Neuronal stem cell (in vitro differentiated cells): ENCODE measurements around the gene DENND11.

Experiments
- DNase-seq: peaks from one replicate; pipeline ENCODE4 v3.0.0-alpha.2; 2013; ENCODE audit warnings: low spot score
- H2AFZ ChIP-seq: one replicate; pipeline ENCODE4 v1.6.1; 2013; ENCODE audit warnings: mild to moderate bottlenecking, low read length, inconsistent platforms
- H2AK5ac ChIP-seq: 2 replicates; pipeline ENCODE4 v1.6.1; 2013; ENCODE audit warnings: low read depth, mild to moderate bottlenecking, inconsistent platforms, low read length, moderate library complexity, mixed read lengths
- H2BK120ac ChIP-seq: 2 replicates; pipeline ENCODE4 v1.6.1; 2013; ENCODE audit warnings: low read depth, mild to moderate bottlenecking, inconsistent platforms, low read length, moderate library complexity, mixed read lengths
- H2BK12ac ChIP-seq: one replicate; pipeline ENCODE4 v1.6.1; 2013; ENCODE audit warnings: low read length, inconsistent platforms
- H2BK15ac ChIP-seq: 2 replicates; pipeline ENCODE4 v1.6.1; 2013; ENCODE audit warnings: mild to moderate bottlenecking, low read length, inconsistent platforms, mixed read lengths
- H2BK5ac ChIP-seq: one replicate; pipeline ENCODE4 v1.6.1; 2013; ENCODE audit warnings: inconsistent platforms, mild to moderate bottlenecking, low read length, moderate library complexity
- H3K14ac ChIP-seq: one replicate; pipeline ENCODE4 v1.6.1; 2013; ENCODE audit warnings: low read length, inconsistent platforms
- H3K18ac ChIP-seq: 2 replicates; pipeline ENCODE4 v1.6.1; 2013; ENCODE audit warnings: low read length, inconsistent platforms
- H3K23ac ChIP-seq: 2 replicates; pipeline ENCODE4 v1.6.1; 2013; ENCODE audit warnings: low read depth, mild to moderate bottlenecking, mixed read lengths, low read length, inconsistent platforms; ENCODE audit not compliant: poor library complexity
- H3K27ac ChIP-seq: replicated peaks from 3 replicates; pipeline ENCODE4 v1.5.1; 2013; ENCODE audit warnings: low read length, inconsistent platforms
- H3K27me3 ChIP-seq, 3 experiments: 2 replicates each; pipeline ENCODE4 v1.6.1; 2013; ENCODE audit warnings: low read length in 3 of 3, mild to moderate bottlenecking in 2 of 3, inconsistent platforms in 1 of 3, low read depth in 1 of 3, mixed read lengths in 1 of 3, moderate library complexity in 1 of 3; ENCODE audit not compliant: control insufficient read depth in 3 of 3, insufficient read depth in 3 of 3
- H3K36me3 ChIP-seq, 2 donors: replicated peaks in 1 of 2; 2 replicates each; pipeline ENCODE4 v1.6.1; 2013; ENCODE audit warnings: low read length in 2 of 2; ENCODE audit not compliant: control insufficient read depth in 2 of 2, insufficient read depth in 2 of 2
- H3K4ac ChIP-seq: 2 replicates; pipeline ENCODE4 v1.6.1; 2013; ENCODE audit warnings: inconsistent platforms, mild to moderate bottlenecking, low read length, moderate library complexity
- H3K4me1 ChIP-seq, 2 donors: 1 replicate in 1 of 2; 2 replicates in 1 of 2; pipeline ENCODE4 v1.6.1; 2013; ENCODE audit warnings: low read length in 2 of 2, low read depth in 1 of 2; ENCODE audit not compliant: control insufficient read depth in 2 of 2, insufficient read depth in 1 of 2
- H3K4me2 ChIP-seq: one replicate; pipeline ENCODE4 v1.6.1; 2013; ENCODE audit warnings: mild to moderate bottlenecking, low read length, inconsistent platforms; ENCODE audit not compliant: insufficient read depth, poor library complexity, severe bottlenecking
- H3K4me3 ChIP-seq, 2 donors: 2 replicates each; pipeline ENCODE4 v1.5.1; 2013; ENCODE audit warnings: low read length in 2 of 2, mild to moderate bottlenecking in 2 of 2, inconsistent platforms in 1 of 2, moderate library complexity in 1 of 2
- H3K79me1 ChIP-seq: one replicate; pipeline ENCODE4 v1.6.1; 2013; ENCODE audit warnings: low read depth, mild to moderate bottlenecking, inconsistent platforms, low read length, moderate library complexity
- H3K9ac ChIP-seq: one replicate; pipeline ENCODE4 v1.6.1; 2013; ENCODE audit warnings: mild to moderate bottlenecking, low read depth, low read length, inconsistent platforms; ENCODE audit not compliant: poor library complexity
- H3K9me3 ChIP-seq, 2 donors: replicated peaks in 1 of 2; 2 replicates each; pipeline versions ENCODE3 to v1.6.1; 2013; ENCODE audit warnings: low read length in 2 of 2, mild to moderate bottlenecking in 2 of 2, inconsistent platforms in 1 of 2, low read depth in 1 of 2, mixed read lengths in 1 of 2, moderate library complexity in 1 of 2; ENCODE audit not compliant: control insufficient read depth in 2 of 2, insufficient read depth in 1 of 2
- H4K8ac ChIP-seq: one replicate; pipeline ENCODE4 v1.6.1; 2013; ENCODE audit warnings: low read depth, mild to moderate bottlenecking, inconsistent platforms, low read length, moderate library complexity
- H4K91ac ChIP-seq: one replicate; pipeline ENCODE4 v1.6.1; 2013; ENCODE audit warnings: low read length, low read depth, mild to moderate bottlenecking, inconsistent platforms; ENCODE audit not compliant: poor library complexity
- WGBS, 2 donors: extraction: QIAGEN DNeasy Blood & Tissue Kit; methylation state at CpG; one replicate each; pipeline ENCODE4 v1.1.7; 2013; ENCODE audit warnings: missing lambda C conversion rate in 2 of 2, mixed read lengths in 1 of 2; ENCODE audit not compliant: insufficient read length in 2 of 2, insufficient replicate concordance in 1 of 2; ENCODE audit errors: extremely low coverage in 2 of 2; 5-methylcytosine and 5-hydroxymethylcytosine counted together

Gene DENND11

GRCh38 chr7:141668853-141669252 lies 33.1 kb downstream of the DENND11 start:
- Histone ChIP-seq H2BK120ac (no peak overlapping the region), H3K27me3 (no peaks in the 10 kb centered on the region), H3K4me2 (no peak overlapping the region), H3K79me1 (no peaks in the 10 kb centered on the region), H3K4ac (no peak overlapping the region), H3K14ac (no peak overlapping the region), H2BK15ac (no peak overlapping the region), H2BK12ac (no peak overlapping the region), H4K91ac (no peak overlapping the region), H2AFZ (no peak overlapping the region), H3K9ac (no peak overlapping the region), H2BK5ac (no peak overlapping the region), H3K9me3 (peaks cover 2 to 10% of the 10 kb centered on the region in 2 donors), H3K4me1 (peaks cover 0 to 2% of the 10 kb centered on the region in 2 donors), H3K18ac (no peak overlapping the region), H3K4me3 (no peak overlapping the region), H4K8ac (no peak overlapping the region), H3K23ac (no peak overlapping the region), H3K27ac (no peak overlapping the region), H3K36me3 (peaks cover 8 to 66% of the 10 kb centered on the region in 2 donors), H2AK5ac (no peak overlapping the region)
- WGBS, 2 donors = no CpG with 5 or more reads among the region's 2 CpGs
- no peak for DNase-seq

- H2AFZ ChIP-seq = no peak overlapping the region
- H2AK5ac ChIP-seq = no peak overlapping the region
- no peaks in the 10 kb centered on the region for H3K9me3 ChIP-seq
- no peaks in the 10 kb centered on the region for H3K79me1 ChIP-seq
- H3K9ac ChIP-seq = no peak overlapping the region
- no peak overlapping the region for H4K91ac ChIP-seq
- H2BK15ac ChIP-seq = no peak overlapping the region
- no peak overlapping the region for H2BK5ac ChIP-seq
- no peak overlapping the region for H2BK12ac ChIP-seq
- H3K4ac ChIP-seq = no peak overlapping the region
- H3K4me3 ChIP-seq = no peak overlapping the region
- no peak overlapping the region for H2BK120ac ChIP-seq
- H3K36me3 ChIP-seq = peaks cover 13 to 70% of the 10 kb centered on the region in 2 donors
- H3K4me2 ChIP-seq = no peak overlapping the region
- H3K27me3 ChIP-seq = no peaks in the 10 kb centered on the region
- no peaks in the 10 kb centered on the region for H3K4me1 ChIP-seq
- no peak overlapping the region for H3K23ac ChIP-seq
- no peak overlapping the region for H4K8ac ChIP-seq
- WGBS, 2 donors = no CpG with 5 or more reads among the region's 4 CpGs
- no peak overlapping the region for H3K14ac ChIP-seq
- H3K27ac ChIP-seq = no peak overlapping the region
- no peak overlapping the region for H3K18ac ChIP-seq
- DNase-seq = no peak
These were observed 35.9 kb downstream of the DENND11 start for GRCh38 chr7:141666071-141666470.

GRCh38 chr7:141665208-141666035 lies 36.5 kb downstream of the DENND11 start:
- no peak overlapping the region for H3K4me3 ChIP-seq
- no peak overlapping the region for H2BK120ac ChIP-seq
- no peak overlapping the region for H3K27ac ChIP-seq
- no peak overlapping the region for H4K91ac ChIP-seq
- H3K79me1 ChIP-seq = no peaks in the 10 kb centered on the region
- H2BK5ac ChIP-seq = no peak overlapping the region
- H2AFZ ChIP-seq = no peak overlapping the region
- no peak overlapping the region for H2BK12ac ChIP-seq
- H3K4me1 ChIP-seq = no peaks in the 10 kb centered on the region
- no peaks in the 10 kb centered on the region for H3K27me3 ChIP-seq
- no peak overlapping the region for H4K8ac ChIP-seq
- no CpG with 5 or more reads among the region's 18 CpGs for WGBS, 2 donors
- H2BK15ac ChIP-seq = no peak overlapping the region
- no peak overlapping the region for H3K4ac ChIP-seq
- no peak overlapping the region for H3K18ac ChIP-seq
- peaks cover 13 to 70% of the 10 kb centered on the region in 2 donors for H3K36me3 ChIP-seq
- no peak overlapping the region for H3K14ac ChIP-seq
- no peak overlapping the region for H3K4me2 ChIP-seq
- DNase-seq = no peak
- no peaks in the 10 kb centered on the region for H3K9me3 ChIP-seq
- H3K23ac ChIP-seq = no peak overlapping the region
- H3K9ac ChIP-seq = no peak overlapping the region
- H2AK5ac ChIP-seq = no peak overlapping the region

- H4K91ac ChIP-seq = no peak overlapping the region
- no peak overlapping the region for H2BK15ac ChIP-seq
- H3K4me3 ChIP-seq = no peak overlapping the region
- no peaks in the 10 kb centered on the region for H3K79me1 ChIP-seq
- H2AK5ac ChIP-seq = no peak overlapping the region
- H3K27me3 ChIP-seq = no peaks in the 10 kb centered on the region
- no peak overlapping the region for H3K27ac ChIP-seq
- H3K14ac ChIP-seq = no peak overlapping the region
- no peak overlapping the region for H2BK5ac ChIP-seq
- no peak overlapping the region for H3K9ac ChIP-seq
- no peaks in the 10 kb centered on the region for H3K9me3 ChIP-seq
- no peak overlapping the region for H3K23ac ChIP-seq
- WGBS, 2 donors = no CpG with 5 or more reads among the region's 6 CpGs
- peaks cover 18 to 79% of the 10 kb centered on the region in 2 donors for H3K36me3 ChIP-seq
- H2AFZ ChIP-seq = no peak overlapping the region
- DNase-seq = no peak
- H3K4ac ChIP-seq = no peak overlapping the region
- H2BK120ac ChIP-seq = no peak overlapping the region
- no peak overlapping the region for H2BK12ac ChIP-seq
- H4K8ac ChIP-seq = no peak overlapping the region
- H3K18ac ChIP-seq = no peak overlapping the region
- no peak overlapping the region for H3K4me2 ChIP-seq
- no peaks in the 10 kb centered on the region for H3K4me1 ChIP-seq
These were observed 37.5 kb downstream of the DENND11 start for GRCh38 chr7:141664450-141664849.
